GM12865 (cell line): ENCODE measurements around the gene XPO4.
A peak's percentile ranks its signal among the peaks of the same experiment; 100 is the strongest.

Experiments used
- DNase-seq: peaks from one replicate; pipeline ENCODE4 v3.0.0; 2010; ENCODE audit warnings: low read depth
- H3K4me3 ChIP-seq: 2 replicates; pipeline ENCODE4 v1.5.1; 2011; ENCODE audit warnings: mild to moderate bottlenecking, low read depth, low read length, control low read depth
- CTCF ChIP-seq: IDR thresholded peaks from 2 replicates; pipeline ENCODE4 v1.5.1; 2011; ENCODE audit warnings: low read length, control low read depth, low read depth, inconsistent platforms; ENCODE audit not compliant: insufficient read depth; ENCODE audit errors: missing control alignments

XPO4 gene

DNA sequence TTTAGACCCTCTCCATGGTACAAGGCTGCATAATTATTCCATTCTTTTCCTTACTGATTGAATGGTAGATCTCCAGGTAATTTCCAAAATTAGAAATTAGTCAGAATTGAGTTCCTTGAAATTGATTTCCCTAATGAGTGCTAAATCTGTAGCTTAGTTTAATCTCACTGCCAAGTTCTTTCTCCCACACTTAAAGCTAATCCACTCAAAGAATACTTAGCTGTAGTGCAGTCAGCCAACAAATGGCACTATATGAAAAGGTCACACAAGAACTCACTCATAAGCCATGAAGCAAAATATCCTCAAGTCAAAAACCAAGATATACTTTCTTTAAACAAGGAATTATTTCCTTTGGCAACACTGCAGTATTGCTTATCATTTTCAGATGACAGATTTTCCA, 62.0 kb downstream of the XPO4 start:
- H3K4me3 ChIP-seq = no peak overlapping the region
- no peak for TF ChIP-seq CTCF
- DNase-seq = no peak

DNA sequence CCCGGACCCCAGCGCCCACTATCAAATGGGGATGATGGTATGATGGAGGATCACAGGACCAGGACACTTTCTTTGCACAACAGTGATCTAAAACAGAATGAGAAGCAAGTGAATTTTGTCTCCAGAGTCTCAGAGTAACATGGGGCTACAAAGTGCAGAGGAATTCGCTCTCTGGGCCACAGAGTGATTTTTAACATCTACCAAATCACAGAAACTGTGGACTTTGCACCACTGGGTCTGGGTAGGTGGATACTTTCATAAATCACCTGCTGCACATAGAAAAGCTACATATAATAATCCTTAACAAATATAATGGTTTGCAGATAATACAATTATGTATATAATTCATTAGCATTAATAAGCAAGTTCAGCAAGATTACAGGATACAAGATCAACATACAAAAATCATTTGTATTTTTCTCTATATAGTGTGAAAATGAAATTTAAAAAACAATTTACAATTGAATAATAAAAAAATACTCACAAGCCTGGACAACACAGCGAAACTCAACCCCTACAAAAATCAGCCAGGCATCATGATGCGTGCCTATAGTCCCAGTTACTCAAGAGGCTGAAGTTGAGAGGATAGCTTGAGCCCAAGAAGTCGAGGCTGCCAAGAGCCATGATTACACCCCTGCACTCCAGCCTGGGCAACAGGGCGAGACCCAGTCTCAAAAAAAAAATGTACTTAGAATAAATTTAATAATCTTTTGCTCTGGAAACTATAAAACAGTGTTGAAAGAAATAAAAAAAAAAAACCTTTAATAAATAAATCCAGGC, 68.5 kb downstream of the XPO4 start:
- TF ChIP-seq CTCF = no peak

GRCh38 chr13:20832861-20833260, 69.7 kb downstream of the XPO4 start:
- no peak for TF ChIP-seq CTCF
- DNase-seq = no peak
- no peak overlapping the region for H3K4me3 ChIP-seq

More for the DNA sequence above, 68.5 kb downstream of the XPO4 start:
- no peak for DNase-seq
- no peak overlapping the region for H3K4me3 ChIP-seq

GRCh38 chr13:20831933-20832332, 70.6 kb downstream of the XPO4 start:
- TF ChIP-seq CTCF = no peak
- no peak for DNase-seq
- H3K4me3 ChIP-seq = no peak overlapping the region

- TF ChIP-seq CTCF = no peak
- H3K4me3 ChIP-seq = no peak overlapping the region
- no peak for DNase-seq
Measured at GRCh38 chr13:20831254-20831653, 71.3 kb downstream of the XPO4 start.

- peak; percentile 66 for TF ChIP-seq CTCF
- H3K4me3 ChIP-seq = no peak overlapping the region; the same call in 1 of the 2 replicates
- DNase-seq = peak; percentile 69
Measured at GRCh38 chr13:20828539-20829364, 73.8 kb downstream of the XPO4 start.
